ENCODE results near the gene UBE2S. TPM values are rescaled to one million over a fixed set of nuclear protein-coding genes. Genes with fewer than 3 reads are reported as not detected.
"Not testable (repeated sequence)": the region's sequence is repeated elsewhere in the genome, so short reads cannot be mapped to it uniquely, and the experiment has no call there.

The UBE2S gene
- total and polyA plus RNA-seq, 11 donors = 10.9 to 51.8 (median 27.6) TPM

- H3K36me3 ChIP-seq = no peaks in the 10 kb centered on the region
- WGBS, 4 donors = 76 to 82% (median 79%) methylated on average over 3 to 5 of the region's 5 CpGs
- TF ChIP-seq CTCF (IDR thresholded peaks at IDR 0.05) (no peak), POLR2A (IDR thresholded peaks at IDR 0.05) (no peak)
- intact Hi-C loops (cut with DNase I) = loop anchor here in 8 of 10 donors (2.0 to 10.0 kb wide), 4 partner anchors 115 to 279 kb away; partner anchors contain the start of gene TNNT1 (in 1 of the 8)
- no peak overlapping the region for H3K4me3 ChIP-seq
- no peaks in the 10 kb centered on the region for H3K9me3 ChIP-seq
- H3K27me3 ChIP-seq = peaks cover 0 to 20% (median 0%) of the 10 kb centered on the region in 9 donors
- ATAC-seq (no peak), DNase-seq (peak in 1 of 5 donors; percentile 4)
- H3K27ac ChIP-seq = no peak overlapping the region
- no peaks in the 10 kb centered on the region for H3K4me1 ChIP-seq
Observed at GRCh38 chr19:55419624-55420236, 12.1 kb upstream of the UBE2S start.

- intact Hi-C loops (cut with DNase I) = loop anchor here in 8 of 10 donors (2.0 to 10.0 kb wide), 4 partner anchors 114 to 278 kb away; partner anchors contain the start of gene TNNT1 (in 1 of the 8)
- DNase-seq = peak in 1 of 5 donors; percentile 4
- no peak overlapping the region for H3K4me3 ChIP-seq
- WGBS, 4 donors = 52 to 64% (median 60%) methylated on average over 5 of the region's 5 CpGs
- TF ChIP-seq POLR2A (IDR thresholded peaks at IDR 0.05) = no peak
- TF ChIP-seq CTCF (IDR thresholded peaks at IDR 0.05) = no peak
- H3K9me3 ChIP-seq = no peaks in the 10 kb centered on the region
- no peaks in the 10 kb centered on the region for H3K36me3 ChIP-seq
- peaks cover 0 to 18% (median 0%) of the 10 kb centered on the region in 9 donors for H3K27me3 ChIP-seq
- H3K4me1 ChIP-seq = no peaks in the 10 kb centered on the region
- H3K27ac ChIP-seq = no peak overlapping the region
- ATAC-seq = no peak
Observed at GRCh38 chr19:55419103-55419502, 11.5 kb upstream of the UBE2S start.

GRCh38 chr19:55418185-55418584 is 10.6 kb upstream of the UBE2S start:
- ATAC-seq (peak in 3 of 4 donors; percentile 81 to 85 (median 85)), DNase-seq (peak in 3 of 5 donors; percentile 27 to 52 (median 43))
- intact Hi-C loops (cut with DNase I) = loop anchor here in 9 of 10 donors (1.0 to 10.0 kb wide), 5 partner anchors 113 to 277 kb away; partner anchors contain the start of gene TNNT1 (in 1 of the 9)
- Histone ChIP-seq H3K4me3 (no peak overlapping the region), H3K27ac (no peak overlapping the region), H3K9me3 (no peaks in the 10 kb centered on the region), H3K36me3 (no peaks in the 10 kb centered on the region), H3K27me3 (peaks cover 0 to 18% (median 0%) of the 10 kb centered on the region in 9 donors), H3K4me1 (no peaks in the 10 kb centered on the region)
- 10 to 15% (median 14%) methylated on average over 7 of the region's 7 CpGs for WGBS, 4 donors
- peak; percentile 43 to 72 (median 62) for TF ChIP-seq CTCF (IDR thresholded peaks at IDR 0.05)
- TF ChIP-seq POLR2A (IDR thresholded peaks at IDR 0.05) = no peak

- Histone ChIP-seq H3K27ac (no peak overlapping the region), H3K9me3 (peaks cover 0 to 6% (median 0%) of the 10 kb centered on the region in 12 donors), H3K4me3 (no peak overlapping the region), H3K36me3 (peaks cover 0 to 14% (median 4%) of the 10 kb centered on the region in 9 donors), H3K27me3 (no peaks in the 10 kb centered on the region), H3K4me1 (peaks cover 3 to 24% (median 12%) of the 10 kb centered on the region in 12 donors)
- ATAC-seq (no peak), DNase-seq (no peak)
- no peak for TF ChIP-seq POLR2A (IDR thresholded peaks at IDR 0.05)
- no peak for TF ChIP-seq CTCF (IDR thresholded peaks at IDR 0.05)
- WGBS, 4 donors = 80 to 87% (median 85%) methylated on average over 2 of the region's 2 CpGs
- intact Hi-C loops (cut with DNase I) = loop anchor here in 4 of 10 donors (2.0 to 10.0 kb wide), 3 partner anchors 51 to 265 kb away; partner anchors contain the start of genes ISOC2 (in 1 of the 4) and TNNT1 (in 1 of the 4)
Observed at GRCh38 chr19:55410168-55410567, 2.6 kb upstream of the UBE2S start.

GRCh38 chr19:55409179-55409578 is 1.6 kb upstream of the UBE2S start:
- Histone ChIP-seq H3K36me3 (peaks cover 0 to 19% (median 10%) of the 10 kb centered on the region in 9 donors), H3K4me1 (peaks cover 3 to 24% (median 12%) of the 10 kb centered on the region in 12 donors)
- H3K4me3 ChIP-seq, DNase-seq, H3K9me3 ChIP-seq, H3K27me3 ChIP-seq, H3K27ac ChIP-seq, ATAC-seq: not testable (repeated sequence)
- WGBS, 4 donors = 89 to 97% (median 96%) methylated on average over 8 of the region's 8 CpGs
- intact Hi-C loops (cut with DNase I) = loop anchor here in 1 of 10 donors (2.0 kb wide), 1 partner anchor 24 kb away; the partner anchor contains the start of genes RPL28 and TMEM238

Measured in heart left ventricle (tissue), 16 donors.